ENCODE data around the gene SSRP1. TPM values are rescaled to one million over a fixed set of nuclear protein-coding genes. Genes with fewer than 3 reads are reported as not detected.

The SSRP1 gene
- polyA plus RNA-seq, 3 donors: 9.8 to 34.7 (median 14.7) TPM

- Mint-ChIP-seq H3K27ac (peak overlapping the region in 5 of 7 donors; percentile 37 to 81 (median 52)), H3K4me1 (peaks cover 17% of the 10 kb centered on the region), H3K36me3 (no peaks in the 10 kb centered on the region), H3K9me3 (peaks cover 1 to 20% (median 7%) of the 10 kb centered on the region in 7 donors), H3K4me3 (peak overlapping the region; percentile 47 to 59), H3K27me3 (ENCODE audit: low read depth in 3 of 3) (peaks cover 9 to 16% (median 11%) of the 10 kb centered on the region in 3 donors)
- H2AFZ ChIP-seq (ENCODE audit: insufficient read depth, low read depth, low read length, poor library complexity, severe bottlenecking): peak overlapping the region; percentile 18
- peaks cover 0 to 2% of the 10 kb centered on the region in 2 donors for H3K27me3 ChIP-seq (ENCODE audit: control insufficient read depth in 2 of 2, insufficient read depth in 2 of 2, low read length in 2 of 2)
- no peak overlapping the region for H3K4me3 ChIP-seq (replicated peaks in 1 of 3; ENCODE audit: low read depth in 2 of 3, low read length in 3 of 3)
- peak overlapping the region; percentile 6 for H3K4me2 ChIP-seq (replicated peaks; ENCODE audit: extremely low read depth, low read length, poor library complexity, severe bottlenecking)
- peak; percentile 22 to 71 (median 34) for DNase-seq
- H3K9me3 ChIP-seq (replicated peaks in 1 of 2; ENCODE audit: control insufficient read depth in 1 of 2, insufficient read depth in 1 of 2, low read length in 2 of 2): peaks cover 5% of the 10 kb centered on the region in 2 donors
- WGBS (ENCODE audit: insufficient coverage): 2% methylated on average over 9 of the region's 14 CpGs
- TF ChIP-seq CTCF (IDR thresholded peaks at IDR 0.05): peak; percentile 68
- H3K36me3 ChIP-seq (replicated peaks in 1 of 2; ENCODE audit: control insufficient read depth in 1 of 2, insufficient read depth in 2 of 2, low read length in 2 of 2): no peaks in the 10 kb centered on the region
- no peaks in the 10 kb centered on the region for H3K79me2 ChIP-seq (ENCODE audit: insufficient read depth, low read length)
- intact Hi-C loops (cut with micrococcal nuclease): no loop called here
- H3K9ac ChIP-seq (ENCODE audit: insufficient read depth, low read length, poor library complexity, severe bottlenecking): no peak overlapping the region
- H3K27ac ChIP-seq (ENCODE audit: low read depth in 1 of 2, low read length in 2 of 2): no peak overlapping the region
- H3K4me1 ChIP-seq (ENCODE audit: control insufficient read depth in 1 of 2, insufficient read depth in 2 of 2, low read length in 2 of 2): peaks cover 14% of the 10 kb centered on the region in 2 donors
- no peaks in the 10 kb centered on the region for H4K20me1 ChIP-seq (ENCODE audit: insufficient read depth, low read length)
These were observed 57.6 kb downstream of the SSRP1 start for GRCh38 chr11:57277845-57278720.

GRCh38 chr11:57276971-57277675 lies 58.6 kb downstream of the SSRP1 start:
- peaks cover 0 to 2% of the 10 kb centered on the region in 2 donors for H3K27me3 ChIP-seq (ENCODE audit: control insufficient read depth in 2 of 2, insufficient read depth in 2 of 2, low read length in 2 of 2)
- intact Hi-C loops (cut with micrococcal nuclease): no loop called here
- H3K4me2 ChIP-seq (replicated peaks; ENCODE audit: extremely low read depth, low read length, poor library complexity, severe bottlenecking): no peak overlapping the region
- no peak overlapping the region for H2AFZ ChIP-seq (ENCODE audit: insufficient read depth, low read depth, low read length, poor library complexity, severe bottlenecking)
- H3K9ac ChIP-seq (ENCODE audit: insufficient read depth, low read length, poor library complexity, severe bottlenecking): no peak overlapping the region
- no CpG with 5 or more reads among the region's 6 CpGs for WGBS (ENCODE audit: insufficient coverage)
- H3K9me3 ChIP-seq (replicated peaks in 1 of 2; ENCODE audit: control insufficient read depth in 1 of 2, insufficient read depth in 1 of 2, low read length in 2 of 2): peaks cover 5% of the 10 kb centered on the region in 2 donors
- Mint-ChIP-seq H3K27ac (no peak overlapping the region), H3K4me3 (peak overlapping the region in 1 of 2 donors; percentile 59), H3K36me3 (no peaks in the 10 kb centered on the region), H3K27me3 (ENCODE audit: low read depth in 3 of 3) (peaks cover 9 to 16% (median 13%) of the 10 kb centered on the region in 3 donors), H3K9me3 (peaks cover 1 to 20% (median 5%) of the 10 kb centered on the region in 7 donors), H3K4me1 (peaks cover 17% of the 10 kb centered on the region)
- peaks cover 14% of the 10 kb centered on the region in 2 donors for H3K4me1 ChIP-seq (ENCODE audit: control insufficient read depth in 1 of 2, insufficient read depth in 2 of 2, low read length in 2 of 2)
- no peaks in the 10 kb centered on the region for H3K36me3 ChIP-seq (replicated peaks in 1 of 2; ENCODE audit: control insufficient read depth in 1 of 2, insufficient read depth in 2 of 2, low read length in 2 of 2)
- H3K79me2 ChIP-seq (ENCODE audit: insufficient read depth, low read length): no peaks in the 10 kb centered on the region
- no peak overlapping the region for H3K4me3 ChIP-seq (replicated peaks in 1 of 3; ENCODE audit: low read depth in 2 of 3, low read length in 3 of 3)
- H4K20me1 ChIP-seq (ENCODE audit: insufficient read depth, low read length): no peaks in the 10 kb centered on the region
- no peak overlapping the region for H3K27ac ChIP-seq (ENCODE audit: low read depth in 1 of 2, low read length in 2 of 2)
- DNase-seq: peak; percentile 7 to 58 (median 19)
- TF ChIP-seq CTCF (IDR thresholded peaks at IDR 0.05): no peak

Data from CD14-positive monocyte (primary cell).